ENCODE measurements around the gene CMTM7. TPM values are rescaled to one million over a fixed set of nuclear protein-coding genes. Genes with fewer than 3 reads are reported as not detected.

The CMTM7 gene
- total RNA-seq, 1 experiment from 2014 or later: 62.6 TPM

GRCh38 chr3:32406486-32407408 lies 15.1 kb downstream of the CMTM7 start:
- BruUV-seq (replicated peaks): no TSS peak
- H3K27ac ChIP-seq (ENCODE audit: low read depth, low read length): 0 out of 2 replicates have a peak overlapping the region, but pooled peaks have one; percentile 3
- H3K4me1 ChIP-seq (ENCODE audit: control insufficient read depth in 1 of 2, insufficient read depth in 2 of 2, low read length in 2 of 2): peaks cover 21 to 64% of the 10 kb centered on the region in 2 experiments
- H3K4me3 ChIP-seq (replicated peaks in 1 of 2; ENCODE audit: low read depth in 1 of 2, low read length in 2 of 2): no peak overlapping the region
- ChIA-PET RAD21 (ENCODE audit: low non-redundant PET in 1 of 2, low total read pairs in 2 of 2, uncharacterized antibody in 2 of 2, unreplicated experiment in 2 of 2) (no interaction called here), POLR2A (interaction anchor here (0.6 kb wide), 1 partner anchor 254 kb away, joined by 3 read pairs; no protein-coding TSS in a partner anchor), CTCF (no interaction called here)
- TF ChIP-seq POLR2A (IDR thresholded peaks at IDR 0.05; ENCODE audit: borderline replicate concordance, extremely low read depth, insufficient read depth, insufficient read length) (no peak), ELF1 (IDR thresholded peaks at IDR 0.05; ENCODE audit: borderline replicate concordance, low read depth) (no peak), SRF (IDR thresholded peaks at IDR 0.05; ENCODE audit: low read depth) (no peak), EGR1 (IDR thresholded peaks at IDR 0.05; ENCODE audit: low read depth) (no peak), EZH2phosphoT487 (IDR thresholded peaks at IDR 0.05; ENCODE audit: borderline replicate concordance) (no peak), FOSL1 (IDR thresholded peaks at IDR 0.05; ENCODE audit: low read depth) (no peak), REST (IDR thresholded peaks at IDR 0.05; ENCODE audit: low read depth) (no peak), CBX3 (IDR thresholded peaks at IDR 0.05; ENCODE audit: low read depth) (no peak)
- no peak for DNase-seq (ENCODE audit: low read depth, low spot score)
- intact Hi-C loops (cut with micrococcal nuclease): no loop called here
- H3K4me2 ChIP-seq (ENCODE audit: low read length): peak overlapping the region; percentile 21; the same call in 1 of the 2 replicates
- ATAC-seq: no peak; the same call in 1 of the 2 replicates
- H3K9me2 ChIP-seq (ENCODE audit: insufficient read depth): no peaks in the 10 kb centered on the region
- H2AFZ ChIP-seq (ENCODE audit: low read depth, low read length, poor library complexity, severe bottlenecking): no peak overlapping the region
- H4K20me1 ChIP-seq (ENCODE audit: insufficient read depth): peaks cover 4% of the 10 kb centered on the region; the same call in 1 of the 2 replicates
- no peaks in the 10 kb centered on the region for H3K27me3 ChIP-seq (ENCODE audit: insufficient read depth, low read length)
- H3K79me2 ChIP-seq (ENCODE audit: insufficient read depth, low read length): peaks cover 97% of the 10 kb centered on the region
- no peak overlapping the region for H3K9ac ChIP-seq (ENCODE audit: low read length)
- H3K36me3 ChIP-seq (ENCODE audit: control insufficient read depth in 1 of 2, insufficient read depth in 2 of 2, low read length in 2 of 2): no peaks in the 10 kb centered on the region
- H3K9me3 ChIP-seq (ENCODE audit: control insufficient read depth in 1 of 2, insufficient read depth in 1 of 2, low read depth in 1 of 2, low read length in 2 of 2): no peaks in the 10 kb centered on the region

Measured in HCT116 (cell line).